ENCODE data around the gene HSPA8. TPM values are rescaled to one million over a fixed set of nuclear protein-coding genes. Genes with fewer than 3 reads are reported as not detected.

The HSPA8 gene
- total RNA-seq, 2 experiments from 2014 or later: 788 to 811 TPM

- H3K9me3 Mint-ChIP-seq: no peaks in the 10 kb centered on the region
- no peak overlapping the region for H3K4me3 Mint-ChIP-seq
- ChIA-PET CTCF (interaction anchor here (1.7 kb wide), 1 partner anchor 139 kb away, joined by 7 read pairs; no protein-coding TSS in a partner anchor), POLR2A (interaction anchor here (0.7 to 4.7 kb wide), 3 partner anchors 38 to 357 kb away, joined by 4 to 33 read pairs (median 5); partner anchors contain the start of gene HSPA8)
- no peak for TF ChIP-seq CTCF (IDR thresholded peaks at IDR 0.05)
- no peak overlapping the region for H3K27ac Mint-ChIP-seq
- no peaks in the 10 kb centered on the region for H3K27me3 ChIP-seq (ENCODE audit: control insufficient read depth in 1 of 2, insufficient read depth in 2 of 2, low read length in 2 of 2)
- no peak overlapping the region for H3K27ac ChIP-seq (ENCODE audit: low read depth in 1 of 2, low read length in 2 of 2)
- ATAC-seq (ENCODE audit: poor library complexity): no peak
- no peaks in the 10 kb centered on the region for H3K9me3 ChIP-seq (ENCODE audit: control insufficient read depth in 1 of 2, insufficient read depth in 1 of 2, low read length in 2 of 2)
- no peak overlapping the region for H3K4me3 ChIP-seq (ENCODE audit: low read length)
- H3K36me3 Mint-ChIP-seq (ENCODE audit: low read depth): no peaks in the 10 kb centered on the region
- no peak for DNase-seq
- H3K4me1 ChIP-seq (ENCODE audit: insufficient read depth, low read length): peaks cover 5% of the 10 kb centered on the region
- intact Hi-C loops (cut with DNase I, micrococcal nuclease): no loop called here
- H3K4me1 Mint-ChIP-seq (ENCODE audit: low read depth): peaks cover 5% of the 10 kb centered on the region
- H3K27me3 Mint-ChIP-seq: no peaks in the 10 kb centered on the region
- H3K36me3 ChIP-seq (ENCODE audit: insufficient read depth, low read length): no peaks in the 10 kb centered on the region
These were observed 46.1 kb upstream of the HSPA8 start for GRCh38 chr11:123107945-123108495.

- CTCF ChIA-PET: interaction anchor here (1.4 to 3.6 kb wide), 3 partner anchors 44 to 142 kb away, joined by 3 to 28 read pairs (median 12); no protein-coding TSS in a partner anchor
- no peak overlapping the region for H3K27ac ChIP-seq (ENCODE audit: low read depth in 1 of 2, low read length in 2 of 2)
- Mint-ChIP-seq H3K27me3 (no peaks in the 10 kb centered on the region), H3K27ac (no peak overlapping the region), H3K4me1 (ENCODE audit: low read depth) (peaks cover 22% of the 10 kb centered on the region), H3K36me3 (ENCODE audit: low read depth) (no peaks in the 10 kb centered on the region), H3K4me3 (no peak overlapping the region), H3K9me3 (no peaks in the 10 kb centered on the region)
- TF ChIP-seq CTCF (IDR thresholded peaks at IDR 0.05): no peak
- intact Hi-C loops (cut with DNase I, micrococcal nuclease): loop anchor here in 1 of 2 experiments (5.0 kb wide), 1 partner anchor 42 kb away; the partner anchor contains the start of gene HSPA8
- no peaks in the 10 kb centered on the region for H3K36me3 ChIP-seq (ENCODE audit: insufficient read depth, low read length)
- no peaks in the 10 kb centered on the region for H3K27me3 ChIP-seq (ENCODE audit: control insufficient read depth in 1 of 2, insufficient read depth in 2 of 2, low read length in 2 of 2)
- H3K9me3 ChIP-seq (ENCODE audit: control insufficient read depth in 1 of 2, insufficient read depth in 1 of 2, low read length in 2 of 2): no peaks in the 10 kb centered on the region
- H3K4me3 ChIP-seq (ENCODE audit: low read length): no peak overlapping the region
- DNase-seq: no peak
- no peak for ATAC-seq (ENCODE audit: poor library complexity)
- H3K4me1 ChIP-seq (ENCODE audit: insufficient read depth, low read length): peaks cover 26% of the 10 kb centered on the region
- POLR2A ChIA-PET: interaction anchor here (3.0 to 6.6 kb wide), 3 partner anchors 16 to 45 kb away, joined by 24 to 226 read pairs (median 31); partner anchors contain the start of gene HSPA8
These were observed 42.8 kb upstream of the HSPA8 start for GRCh38 chr11:123104697-123105096.

- H3K9me3 ChIP-seq (ENCODE audit: control insufficient read depth in 1 of 2, insufficient read depth in 1 of 2, low read length in 2 of 2): no peaks in the 10 kb centered on the region
- DNase-seq: peak in 10 of 14 experiments; percentile 12 to 73 (median 24)
- H3K4me3 ChIP-seq (ENCODE audit: low read length): no peak overlapping the region
- ChIA-PET POLR2A (interaction anchor here (0.9 to 6.6 kb wide), 13 partner anchors 11 to 158 kb away, joined by 3 to 226 read pairs (median 4); partner anchors contain the start of gene HSPA8), CTCF (interaction anchor here (0.6 to 3.6 kb wide), 19 partner anchors 9 to 1778 kb away, joined by 3 to 29 read pairs (median 4); partner anchors contain the start of gene HSPA8)
- Mint-ChIP-seq H3K4me3 (no peak overlapping the region), H3K9me3 (no peaks in the 10 kb centered on the region), H3K4me1 (ENCODE audit: low read depth) (peaks cover 30% of the 10 kb centered on the region), H3K27ac (peak overlapping the region; percentile 52), H3K27me3 (no peaks in the 10 kb centered on the region), H3K36me3 (ENCODE audit: low read depth) (no peaks in the 10 kb centered on the region)
- H3K36me3 ChIP-seq (ENCODE audit: insufficient read depth, low read length): no peaks in the 10 kb centered on the region
- ATAC-seq (ENCODE audit: poor library complexity): peak; percentile 75
- H3K27ac ChIP-seq (ENCODE audit: low read depth in 1 of 2, low read length in 2 of 2): no peak overlapping the region
- peak; percentile 69 for TF ChIP-seq CTCF (IDR thresholded peaks at IDR 0.05)
- H3K27me3 ChIP-seq (ENCODE audit: control insufficient read depth in 1 of 2, insufficient read depth in 2 of 2, low read length in 2 of 2): no peaks in the 10 kb centered on the region
- H3K4me1 ChIP-seq (ENCODE audit: insufficient read depth, low read length): peaks cover 26% of the 10 kb centered on the region
- intact Hi-C loops (cut with DNase I, micrococcal nuclease): loop anchor here in 1 of 2 experiments (2.0 to 5.0 kb wide), 2 partner anchors 41 to 143 kb away; partner anchors contain the start of gene HSPA8
These were observed 41.5 kb upstream of the HSPA8 start for GRCh38 chr11:123103326-123103980.
